Measurements from ENCODE around the gene MBD3L2. TPM values are rescaled to one million over a fixed set of nuclear protein-coding genes. Genes with fewer than 3 reads are reported as not detected.
"Not testable (repeated sequence)": the region's sequence is repeated elsewhere in the genome, so short reads cannot be mapped to it uniquely, and the experiment has no call there.

Gene MBD3L2
- total RNA-seq, 1 donor from 2014 or later = not detected

DNA sequence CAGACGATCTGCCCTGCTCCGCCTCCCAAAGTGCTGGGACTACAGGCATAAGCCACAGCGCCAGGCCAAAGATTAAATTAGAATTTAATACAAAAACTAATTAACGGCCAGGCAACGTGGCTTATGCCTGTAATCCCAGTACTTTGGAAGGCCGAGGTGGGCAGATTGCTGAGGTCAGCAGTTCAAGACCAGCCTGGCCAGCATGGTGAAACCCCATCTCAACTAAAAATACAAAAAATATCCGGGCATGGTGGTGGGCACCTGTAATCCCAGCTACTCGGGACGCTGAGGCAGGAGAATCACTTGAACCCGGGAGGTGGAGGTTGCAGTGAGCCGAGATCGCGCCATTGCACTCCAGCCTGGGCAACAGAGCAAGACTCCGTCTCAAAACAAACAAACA is 6.6 kb downstream of the MBD3L2 start:
- ATAC-seq (ENCODE audit: poor library complexity); intact Hi-C loops (cut with DNase I); DNase-seq: not testable (repeated sequence)

DNA sequence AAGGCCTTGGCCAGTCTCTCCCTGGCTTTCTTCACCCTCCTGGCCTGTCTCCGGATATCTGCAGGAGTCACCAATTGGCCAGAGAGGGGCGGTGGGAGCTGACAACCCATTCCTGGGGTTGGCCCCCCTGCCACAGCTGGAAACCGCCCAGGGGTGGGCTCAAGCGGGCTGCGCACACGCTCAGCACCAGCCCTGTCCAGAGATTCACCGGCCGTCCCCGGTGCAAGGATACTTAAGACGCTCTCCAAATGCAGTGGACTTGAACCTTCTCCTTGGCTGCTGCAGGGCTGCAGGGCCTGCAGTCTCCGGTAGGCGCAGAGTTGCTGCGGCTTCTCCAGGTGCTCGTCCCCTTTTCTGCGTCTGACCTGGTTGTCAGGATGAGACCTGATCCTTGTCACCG is 7.2 kb downstream of the MBD3L2 start:
- DNase-seq; ATAC-seq (ENCODE audit: poor library complexity); intact Hi-C loops (cut with DNase I): not testable (repeated sequence)

DNA sequence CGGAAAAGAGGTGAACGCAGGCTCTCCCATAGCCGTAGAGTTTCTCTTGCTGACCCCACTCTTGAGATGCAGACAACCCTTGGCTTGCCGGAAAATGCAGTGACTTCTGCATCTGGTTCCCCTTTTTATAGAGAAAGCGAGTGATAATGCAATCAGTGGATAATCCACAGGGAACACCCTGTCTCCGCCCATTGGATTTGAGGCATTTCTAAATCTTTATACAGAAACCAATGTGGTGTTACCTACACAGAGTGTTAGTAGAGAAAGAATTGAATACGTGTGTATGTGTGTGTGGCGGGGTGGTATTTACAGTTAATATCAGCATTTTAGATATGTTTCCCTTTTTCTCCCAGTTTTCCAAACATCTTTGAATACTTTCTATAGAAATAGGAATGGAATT is 9.5 kb downstream of the MBD3L2 start, which contains the start of gene MBD3L3:
Gene MBD3L3 (minus strand): TSS at position 101 of the 400 bp plus-strand sequence. CDS start 71 bp downstream, at position 30.
- intact Hi-C loops (cut with DNase I); ATAC-seq (ENCODE audit: poor library complexity): not testable (repeated sequence)

DNA sequence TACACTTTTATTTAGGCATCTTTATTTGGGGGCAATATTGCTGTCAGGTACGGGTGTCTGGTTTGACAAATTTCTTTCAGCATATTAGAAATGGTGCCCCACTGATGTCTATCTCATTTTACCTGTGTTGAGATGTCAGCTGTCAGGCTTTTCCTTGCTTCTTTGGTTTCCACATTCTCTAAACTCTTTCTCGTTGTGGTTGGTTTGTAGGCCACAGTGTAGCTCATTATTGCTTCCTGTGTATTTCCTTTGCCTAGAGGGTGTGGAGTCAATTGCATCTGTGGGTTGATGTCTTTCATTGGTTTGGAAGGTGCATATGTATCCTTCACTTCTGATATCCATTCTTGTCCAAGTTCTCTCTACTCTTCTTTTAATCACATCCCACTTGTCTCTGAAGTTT is 10.9 kb downstream of the MBD3L2 start:
- ATAC-seq (ENCODE audit: poor library complexity); intact Hi-C loops (cut with DNase I); DNase-seq: not testable (repeated sequence)

More for the DNA sequence above, 9.5 kb downstream of the MBD3L2 start, which contains the start of gene MBD3L3:
- DNase-seq = not testable (repeated sequence)

DNA sequence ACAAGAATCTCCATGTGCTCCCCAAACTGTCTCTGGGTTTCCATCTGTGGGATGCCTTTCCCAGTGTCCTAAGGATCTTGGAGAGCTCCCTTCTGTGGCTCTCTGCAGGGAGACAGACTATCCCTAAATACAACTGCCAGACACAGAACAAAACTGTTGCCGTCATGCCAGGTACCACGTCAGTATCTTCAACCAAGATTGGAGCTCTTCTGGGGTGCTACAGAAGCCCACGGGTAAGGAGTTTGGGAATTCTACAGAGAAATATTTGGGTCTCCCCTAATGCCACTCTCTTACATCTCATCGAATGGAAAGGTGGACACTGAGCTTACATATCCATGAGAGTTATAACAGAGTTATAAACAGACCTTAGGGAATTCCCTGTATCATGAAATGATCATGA is 14.2 kb downstream of the MBD3L2 start:
- no peak for ATAC-seq (ENCODE audit: poor library complexity)
- intact Hi-C loops (cut with DNase I) = no loop called here
- DNase-seq = no peak

DNA sequence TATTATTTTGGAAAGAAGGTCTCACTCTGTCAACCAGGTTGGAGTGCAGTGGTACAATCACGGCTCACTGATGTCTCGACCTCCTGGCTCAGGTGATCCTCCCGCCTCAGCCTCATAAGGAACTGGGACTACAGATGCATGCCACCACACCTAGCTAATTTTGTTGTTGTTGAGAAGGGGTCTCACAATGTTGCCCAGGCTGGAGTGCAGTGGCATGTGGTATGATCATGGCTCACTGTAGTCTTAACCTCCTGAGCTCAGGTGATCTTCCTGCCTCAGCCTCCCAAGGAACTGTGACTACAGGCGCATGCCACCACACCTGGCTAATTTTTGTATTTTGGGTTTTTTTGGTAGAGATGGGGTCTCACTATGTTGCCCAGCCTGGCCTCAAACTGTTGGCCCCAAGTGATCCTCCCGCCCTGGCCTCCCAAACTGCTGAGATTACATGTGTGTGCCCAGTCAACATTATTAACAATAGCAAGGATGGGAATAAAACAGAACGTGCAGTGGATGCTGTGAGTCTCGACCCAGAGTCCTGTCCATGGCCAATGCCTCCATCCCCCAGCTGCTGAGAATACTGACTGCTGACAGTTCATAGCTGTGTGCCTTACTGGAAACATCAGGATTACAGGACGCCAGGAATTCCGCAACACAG is 14.8 kb downstream of the MBD3L2 start:
- intact Hi-C loops (cut with DNase I) = no loop called here
- DNase-seq = no peak
- no peak for ATAC-seq (ENCODE audit: poor library complexity)

DNA sequence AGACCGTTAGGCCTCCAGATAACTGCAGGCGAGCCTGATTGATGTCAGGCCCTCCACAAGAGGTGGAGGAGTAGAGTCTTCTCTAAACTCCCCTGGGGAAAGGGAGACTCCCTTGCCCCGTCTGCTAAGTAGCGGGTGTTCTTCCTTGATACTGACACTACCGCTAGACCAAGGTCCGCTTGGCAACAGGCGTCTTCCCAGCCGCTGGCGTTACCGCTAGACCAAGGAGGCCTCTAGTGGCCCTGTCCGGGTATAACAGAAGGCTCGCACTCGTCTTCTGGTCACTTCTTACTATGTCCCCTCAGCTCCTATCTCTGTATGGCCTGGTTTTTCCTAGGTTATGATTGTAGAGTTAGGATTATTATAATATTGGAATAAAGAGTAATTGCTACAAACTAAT is 18.0 kb downstream of the MBD3L2 start:
- peak; percentile 41 for DNase-seq
- intact Hi-C loops (cut with DNase I); ATAC-seq (ENCODE audit: poor library complexity): not testable (repeated sequence)

DNA sequence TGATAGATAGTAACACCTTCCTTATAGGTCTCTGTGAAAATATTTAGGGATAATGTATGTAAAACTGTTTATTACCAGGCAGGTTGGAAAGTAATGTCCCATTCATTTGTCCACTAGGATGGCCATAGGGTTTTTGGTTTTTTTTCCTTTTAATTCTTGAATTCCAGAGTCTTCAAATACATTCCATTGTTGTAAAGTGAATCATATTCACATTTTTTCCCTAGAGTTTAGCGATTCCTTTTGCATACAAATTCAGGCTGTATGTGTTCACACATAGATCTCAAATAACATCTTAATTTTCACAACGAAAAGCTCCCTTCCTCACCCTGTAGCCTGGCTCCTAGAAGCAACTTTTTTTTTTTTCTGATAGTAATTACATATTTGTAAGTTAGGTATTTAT is 18.6 kb downstream of the MBD3L2 start:
- DNase-seq (no peak), ATAC-seq (ENCODE audit: poor library complexity) (no peak)
- intact Hi-C loops (cut with DNase I) = no loop called here

DNA sequence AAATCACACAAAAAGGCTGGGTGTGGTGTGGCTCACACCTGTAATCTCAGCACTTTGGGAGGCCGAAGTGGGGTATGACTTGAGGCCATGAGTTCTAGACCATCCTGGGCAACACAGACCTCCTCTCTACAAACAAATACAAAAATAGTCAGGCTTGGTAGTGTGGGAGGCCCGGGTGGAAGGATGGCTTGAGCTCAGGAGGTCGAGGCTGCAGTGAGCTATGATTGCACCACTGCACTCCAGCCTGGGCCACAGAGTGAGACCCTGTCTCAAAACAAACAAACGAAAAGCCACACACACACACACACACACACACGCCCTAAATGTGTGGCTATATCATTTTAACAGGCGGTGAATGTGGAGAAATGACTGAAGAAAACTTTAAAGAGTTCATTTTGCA is 19.5 kb downstream of the MBD3L2 start:
- DNase-seq (no peak), ATAC-seq (ENCODE audit: poor library complexity) (no peak)
- intact Hi-C loops (cut with DNase I) = no loop called here

DNA sequence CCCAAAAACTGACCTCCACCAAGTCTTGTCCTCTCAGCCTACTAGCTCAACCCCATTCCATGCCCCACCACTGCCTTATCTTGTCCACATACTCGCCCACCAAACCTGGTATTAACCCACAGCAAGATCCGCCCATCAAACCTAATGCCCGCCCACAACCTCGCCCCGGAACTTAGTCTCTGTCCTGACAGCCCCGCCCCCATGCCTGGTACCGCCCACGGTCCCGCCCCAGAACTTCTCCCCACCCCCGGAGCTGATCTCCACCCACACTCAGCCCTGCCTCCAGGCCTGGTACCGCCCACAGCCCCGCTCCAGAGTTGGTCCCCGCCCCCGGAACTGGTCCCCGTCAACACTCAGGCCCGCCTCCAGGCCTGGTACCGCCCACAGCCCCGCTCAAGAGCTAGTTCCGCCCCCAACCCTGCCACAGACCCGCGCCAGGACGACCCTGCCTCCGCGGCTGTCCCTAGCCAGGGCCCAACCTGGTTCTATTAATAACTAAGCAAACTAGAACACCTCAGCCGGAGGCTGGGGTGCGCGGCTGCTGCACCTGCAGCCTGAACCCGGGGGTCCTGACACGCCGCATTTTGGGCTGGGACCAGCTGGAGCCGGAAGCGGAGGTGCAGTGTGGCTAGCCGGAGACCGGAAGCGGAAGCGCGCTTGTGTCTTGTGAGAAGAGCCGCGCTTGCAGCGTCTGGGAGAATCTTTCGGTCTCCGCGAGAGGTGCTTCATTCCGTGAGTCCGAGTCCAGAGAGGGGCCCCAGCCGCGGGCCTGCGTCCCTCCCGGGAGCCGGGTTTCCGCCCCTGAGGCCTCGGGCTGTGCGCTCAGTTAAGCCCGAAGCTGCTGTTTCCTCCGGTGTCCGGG is 20.2 kb downstream of the MBD3L2 start, which contains the start of gene ZNF557:
Gene ZNF557 (plus strand): TSS at position 662 of the 862 bp plus-strand sequence. CDS start 5,372 bp downstream, outside the sequence.
- DNase-seq (peak; percentile 99), ATAC-seq (ENCODE audit: poor library complexity) (peak; percentile 100)
- intact Hi-C loops (cut with DNase I) = no loop called here

DNA sequence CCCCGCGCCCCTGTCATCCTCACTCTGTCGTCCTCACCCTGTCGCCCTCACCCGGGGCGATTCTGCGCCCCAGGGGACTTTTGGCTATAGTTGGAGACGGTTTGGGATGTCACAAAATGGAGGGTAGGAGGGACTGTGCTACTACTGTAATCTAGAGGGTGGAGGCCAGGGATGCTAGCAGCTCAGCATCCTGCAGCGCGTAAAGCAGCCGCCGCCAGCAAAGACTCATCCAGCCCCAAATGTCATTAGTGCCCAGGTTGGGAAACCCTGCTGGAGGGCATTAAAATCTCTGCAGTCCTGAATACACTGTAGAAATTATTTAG is 20.7 kb downstream of the MBD3L2 start:
- DNase-seq (no peak), ATAC-seq (ENCODE audit: poor library complexity) (no peak)
- intact Hi-C loops (cut with DNase I) = no loop called here

DNA sequence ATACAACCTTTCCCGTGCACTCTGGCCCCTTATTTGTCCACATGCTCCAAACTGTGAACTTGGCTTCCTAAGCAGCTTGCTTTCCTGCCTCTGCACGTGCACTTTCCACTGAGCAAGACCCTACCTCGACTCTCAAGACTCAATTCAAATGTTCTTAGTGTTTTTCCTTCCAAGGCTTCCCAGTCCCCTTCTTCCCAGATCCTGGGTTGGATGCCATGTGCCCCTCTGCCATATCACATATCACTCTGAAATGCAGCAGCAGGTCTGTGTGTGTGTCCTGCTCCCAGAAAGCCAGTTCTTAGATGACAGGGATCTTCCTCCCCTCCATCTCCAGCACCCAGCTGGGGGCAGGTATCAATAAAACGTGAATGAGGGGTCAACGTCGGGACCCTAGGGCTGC is 23.4 kb downstream of the MBD3L2 start:
- intact Hi-C loops (cut with DNase I) = no loop called here
- ATAC-seq (ENCODE audit: poor library complexity) = no peak
- DNase-seq = no peak

DNA sequence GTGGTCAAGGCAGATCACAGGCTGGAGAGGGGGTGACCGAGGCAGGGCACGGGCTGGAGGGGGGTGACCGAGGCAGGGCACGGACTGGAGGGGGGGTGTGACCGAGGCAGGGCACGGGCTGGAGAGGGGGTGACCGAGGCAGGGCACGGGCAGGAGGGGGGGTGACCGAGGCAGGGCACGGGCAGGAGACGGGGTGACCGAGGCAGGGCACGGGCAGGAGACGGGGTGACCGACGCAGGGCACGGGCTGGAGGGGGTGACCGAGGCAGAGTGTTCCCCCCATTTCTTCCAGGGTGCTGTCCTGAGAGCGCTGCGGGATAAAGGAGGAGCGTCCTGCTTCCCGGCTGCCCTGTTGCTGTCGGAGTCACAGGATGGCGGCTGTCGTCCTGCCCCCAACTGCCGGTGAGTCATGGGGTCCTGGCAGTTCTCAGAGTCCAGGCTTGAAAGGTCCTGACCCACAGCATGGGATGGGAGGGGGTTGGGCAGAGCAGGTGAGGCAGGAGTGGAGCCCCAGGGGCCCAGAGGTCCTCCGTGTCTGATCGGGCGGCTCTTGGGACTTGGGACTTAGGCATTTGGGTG is 25.7 kb downstream of the MBD3L2 start:
- DNase-seq (no peak), ATAC-seq (ENCODE audit: poor library complexity) (no peak)
- intact Hi-C loops (cut with DNase I) = no loop called here

DNA sequence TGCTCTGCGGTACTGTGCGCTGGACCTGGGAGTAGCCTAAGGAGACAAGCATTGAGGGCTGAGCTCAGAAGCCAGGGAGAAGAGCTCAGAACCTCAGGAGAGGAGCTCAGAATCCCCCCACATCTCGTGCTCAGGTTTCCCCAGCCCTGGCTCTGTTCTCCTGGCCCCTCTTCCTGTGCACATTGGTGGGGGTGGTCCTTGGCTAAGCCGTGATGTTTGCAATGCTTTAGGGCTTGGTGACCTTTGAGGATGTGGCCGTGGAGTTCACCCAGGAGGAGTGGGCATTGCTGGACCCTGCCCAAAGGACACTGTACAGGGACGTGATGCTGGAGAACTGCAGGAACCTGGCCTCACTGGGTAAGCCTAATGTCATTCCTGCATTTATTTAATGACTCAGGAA is 27.0 kb downstream of the MBD3L2 start:
- no peak for ATAC-seq (ENCODE audit: poor library complexity)
- intact Hi-C loops (cut with DNase I) = no loop called here
- no peak for DNase-seq

DNA sequence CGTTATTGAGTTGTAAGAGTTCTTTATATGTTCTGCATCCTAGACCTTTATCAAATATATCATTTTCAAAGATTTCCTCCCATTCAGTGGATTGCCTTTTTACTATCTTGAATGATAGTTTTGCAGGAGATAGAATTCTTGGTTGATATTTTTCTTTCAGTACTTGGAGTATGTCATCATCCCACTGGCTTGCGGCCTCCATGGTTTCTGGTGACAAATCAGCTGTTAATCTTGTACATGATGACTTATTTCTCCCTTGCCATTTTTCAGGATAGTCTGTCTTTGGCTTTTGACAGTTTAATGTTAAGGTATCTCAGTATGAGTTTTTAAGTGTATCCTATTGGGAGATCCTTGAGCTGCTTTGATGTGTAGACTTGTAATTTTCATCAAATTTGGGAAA is 28.9 kb downstream of the MBD3L2 start:
- ATAC-seq (ENCODE audit: poor library complexity) (no peak), DNase-seq (no peak)
- intact Hi-C loops (cut with DNase I) = no loop called here

DNA sequence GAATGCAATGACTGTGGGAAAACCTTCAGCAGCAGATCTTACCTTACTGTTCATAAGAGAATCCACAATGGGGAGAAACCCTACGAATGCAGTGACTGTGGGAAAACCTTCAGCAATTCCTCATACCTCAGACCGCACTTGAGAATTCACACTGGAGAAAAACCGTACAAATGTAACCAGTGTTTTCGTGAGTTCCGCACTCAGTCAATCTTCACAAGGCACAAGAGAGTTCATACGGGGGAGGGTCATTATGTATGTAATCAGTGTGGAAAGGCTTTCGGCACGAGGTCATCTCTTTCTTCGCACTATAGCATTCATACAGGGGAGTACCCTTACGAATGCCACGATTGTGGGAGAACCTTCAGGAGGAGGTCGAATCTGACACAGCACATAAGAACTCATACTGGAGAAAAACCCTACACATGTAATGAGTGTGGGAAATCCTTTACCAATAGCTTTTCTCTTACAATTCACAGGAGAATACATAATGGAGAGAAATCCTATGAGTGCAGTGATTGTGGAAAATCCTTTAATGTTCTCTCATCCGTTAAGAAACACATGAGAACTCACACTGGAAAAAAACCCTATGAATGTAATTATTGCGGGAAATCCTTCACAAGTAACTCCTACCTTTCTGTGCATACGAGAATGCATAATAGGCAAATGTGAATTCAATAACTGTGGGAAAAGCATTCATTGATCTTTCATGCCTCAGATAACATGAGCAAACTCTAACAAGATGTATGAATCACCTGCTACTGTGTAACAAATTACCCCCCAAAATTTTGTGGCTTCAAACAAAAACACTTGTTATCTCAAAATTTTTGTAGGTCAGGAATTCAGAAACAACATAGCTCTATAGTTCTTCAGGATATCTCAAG is 34.2 kb downstream of the MBD3L2 start:
- ATAC-seq (ENCODE audit: poor library complexity) = no peak
- DNase-seq = no peak
- intact Hi-C loops (cut with DNase I) = no loop called here

DNA sequence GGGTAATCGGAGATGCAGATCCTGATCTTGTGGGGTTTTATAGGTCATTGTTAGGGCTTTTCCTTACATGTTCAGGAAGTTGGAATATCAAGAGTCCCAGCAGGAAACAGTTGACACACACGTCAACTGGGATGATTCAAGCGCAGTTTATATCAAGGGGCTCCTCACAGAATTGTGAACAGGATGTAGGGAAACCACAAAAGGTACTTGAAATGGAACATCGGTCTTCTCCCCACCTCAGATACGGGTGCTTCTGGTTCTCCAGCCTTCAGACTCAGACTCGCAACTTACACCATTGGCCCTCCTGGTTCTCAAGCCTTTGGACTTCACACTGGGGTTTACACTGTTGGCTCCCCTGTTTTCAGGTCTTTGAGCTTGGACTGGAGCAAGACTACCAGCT is 39.9 kb downstream of the MBD3L2 start:
- ATAC-seq (ENCODE audit: poor library complexity) = no peak
- intact Hi-C loops (cut with DNase I) = no loop called here
- DNase-seq = no peak

DNA sequence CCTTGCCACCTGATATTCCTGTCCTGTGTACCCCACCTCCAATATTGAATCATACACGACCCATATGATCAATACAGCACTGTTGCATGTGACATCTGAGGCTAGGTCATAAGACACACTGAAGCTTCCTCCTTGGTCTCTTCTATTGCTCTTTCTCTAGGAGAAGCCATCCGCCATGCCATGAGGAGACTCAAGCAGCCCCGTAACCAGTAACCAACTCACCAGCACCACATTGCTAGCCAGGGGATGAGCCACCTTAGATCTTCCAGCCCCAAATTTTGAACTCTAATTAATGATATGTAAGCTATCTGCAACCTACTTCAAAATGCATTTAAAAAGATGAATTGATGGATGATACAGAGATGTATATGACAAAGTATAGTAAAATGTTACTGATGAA is 49.0 kb downstream of the MBD3L2 start:
- intact Hi-C loops (cut with DNase I) = no loop called here
- no peak for ATAC-seq (ENCODE audit: poor library complexity)
- DNase-seq = no peak
